HG02981 (cell line): ENCODE results near the gene P2RY14.

Source experiments
- ATAC-seq: cut with Tn5 transposase; IDR thresholded peaks from one replicate; pipeline ENCODE4 v1.9.1; 2021; ENCODE audit warnings: mild to moderate bottlenecking, moderate library complexity; ENCODE audit not compliant: unreplicated experiment

Gene P2RY14

DNA sequence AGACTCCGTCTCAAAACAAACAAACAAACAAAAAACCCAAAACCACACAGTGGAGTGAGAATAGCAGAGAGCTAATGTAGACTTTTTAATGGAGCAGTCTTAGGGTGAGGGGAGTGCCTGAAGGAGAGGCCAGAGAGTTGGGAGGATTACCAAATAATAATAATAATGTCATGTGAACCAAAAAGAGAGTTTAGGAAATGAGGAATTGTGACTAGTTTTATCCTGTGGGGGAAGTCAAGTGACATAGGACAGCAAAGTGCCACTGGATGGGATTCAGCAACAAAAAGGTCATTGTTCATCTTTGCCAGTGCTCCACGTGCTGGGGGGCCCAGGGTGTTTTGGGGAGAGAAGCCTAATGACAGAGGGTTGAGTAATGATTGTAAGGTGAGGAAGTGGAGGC lies 25.4 kb upstream of the P2RY14 start:
- no peak for ATAC-seq

DNA sequence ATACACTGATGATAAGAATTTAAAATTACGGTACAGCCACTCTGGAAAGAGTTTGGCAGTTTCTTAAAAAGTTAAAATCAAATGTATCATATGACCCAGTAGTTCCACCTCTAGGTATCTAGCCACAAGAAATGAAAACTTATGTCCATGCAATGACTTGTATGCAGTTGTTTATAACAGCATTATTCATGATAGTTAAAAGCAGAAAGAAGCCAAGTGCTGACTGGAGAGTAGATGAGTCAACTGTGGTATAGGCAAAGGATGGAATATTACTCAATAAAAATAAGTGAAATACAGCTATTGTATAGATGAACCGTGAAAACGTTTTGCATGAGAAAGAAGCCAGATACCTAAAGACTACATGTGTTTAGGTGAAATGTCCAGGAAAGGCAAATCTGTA lies 23.4 kb upstream of the P2RY14 start:
- no peak for ATAC-seq

- ATAC-seq, result no peak
Measured at GRCh38 chr3:151300539-151300938, 22.2 kb upstream of the P2RY14 start.

DNA sequence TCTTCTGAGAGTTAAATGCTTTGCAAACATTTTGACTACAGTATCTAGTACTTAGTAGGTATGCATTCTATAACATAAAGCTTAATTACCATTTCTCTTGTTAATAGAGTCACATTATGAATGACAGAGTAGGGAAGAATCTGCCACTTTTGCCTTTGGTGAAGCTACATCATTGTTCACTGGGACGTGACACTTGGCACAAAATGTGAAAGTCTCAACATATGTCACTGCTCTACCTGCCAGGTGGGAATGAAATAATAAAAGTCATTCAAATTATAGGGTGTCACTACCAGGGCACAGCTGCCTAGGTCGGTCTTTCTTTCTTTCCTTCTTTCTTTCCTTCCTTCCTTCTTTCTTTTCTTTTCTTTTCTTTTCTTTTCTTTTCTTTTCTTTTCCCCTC lies 20.7 kb upstream of the P2RY14 start:
- ATAC-seq, result no peak

GRCh38 chr3:151297429-151297828 lies 19.1 kb upstream of the P2RY14 start:
- no peak for ATAC-seq

DNA sequence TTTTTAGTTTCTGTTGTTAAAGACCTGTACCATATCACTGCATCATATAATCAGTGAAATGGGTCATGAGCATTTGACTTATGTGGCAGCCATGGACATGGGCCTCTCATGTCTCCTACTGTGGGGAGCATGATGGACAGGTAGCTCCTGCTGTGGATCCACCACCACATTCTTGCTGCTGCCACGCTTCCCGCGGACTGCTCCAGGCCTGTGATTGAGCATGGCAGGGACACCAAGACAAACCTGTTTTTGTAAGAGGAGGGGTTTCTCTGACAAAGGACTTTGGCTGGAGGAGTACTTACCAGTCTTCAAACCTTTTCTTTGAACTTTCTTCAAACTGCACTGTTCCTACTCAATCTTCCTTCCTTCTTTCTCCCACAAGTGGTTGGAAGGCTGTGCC lies 17.9 kb upstream of the P2RY14 start:
- ATAC-seq, result no peak

- ATAC-seq, result no peak
Measured at GRCh38 chr3:151293127-151293526, 14.8 kb upstream of the P2RY14 start.

- ATAC-seq, result no peak
Measured at GRCh38 chr3:151290673-151291072, 12.3 kb upstream of the P2RY14 start.

- ATAC-seq, result no peak
Measured at GRCh38 chr3:151289445-151289844, 11.1 kb upstream of the P2RY14 start.

GRCh38 chr3:151285940-151286339 lies 7.6 kb upstream of the P2RY14 start:
- no peak for ATAC-seq

GRCh38 chr3:151283907-151284461 lies 5.6 kb upstream of the P2RY14 start:
- no peak for ATAC-seq

DNA sequence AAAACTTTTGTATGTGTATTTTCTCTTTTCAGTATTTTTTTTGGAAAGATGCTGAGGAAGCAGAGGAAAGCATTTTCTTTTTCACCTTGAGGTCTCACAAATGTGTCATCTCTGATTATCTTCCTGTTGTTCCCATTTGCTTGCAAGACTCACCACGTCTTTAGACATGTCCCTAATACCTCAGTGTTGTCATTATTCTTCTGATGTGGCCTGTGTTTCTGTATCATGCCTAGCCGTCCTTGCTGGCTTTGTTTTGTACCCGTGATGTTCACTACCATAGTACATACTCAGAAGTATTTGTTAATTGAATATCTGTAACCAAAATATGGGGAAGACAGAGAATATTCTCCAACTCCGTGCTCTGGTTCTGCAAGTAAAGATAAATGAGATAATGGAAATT lies 5.0 kb upstream of the P2RY14 start:
- no peak for ATAC-seq

- ATAC-seq, result no peak
Measured at GRCh38 chr3:151282921-151283320, 4.6 kb upstream of the P2RY14 start.

GRCh38 chr3:151281671-151282324 lies 3.5 kb upstream of the P2RY14 start:
- no peak for ATAC-seq

DNA sequence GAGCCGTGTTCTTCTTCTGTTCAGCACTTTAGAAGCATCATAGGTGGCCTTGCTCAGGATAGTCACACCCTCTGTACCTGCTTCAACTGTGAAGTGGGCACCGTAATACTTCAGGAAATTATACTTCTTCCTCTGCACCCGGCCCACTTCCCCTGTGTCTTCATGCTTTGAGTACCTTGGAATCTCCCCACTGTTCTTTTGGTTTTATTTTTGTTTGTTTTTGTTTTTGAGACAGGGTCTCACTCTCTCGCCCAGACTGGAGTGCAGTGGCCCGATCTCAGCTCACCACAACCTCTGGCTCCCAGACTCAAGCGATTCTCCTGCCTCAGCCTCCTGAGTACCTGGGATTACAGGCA lies 1.7 kb downstream of the P2RY14 start:
- ATAC-seq, result peak; percentile 60

GRCh38 chr3:151276038-151276686 lies 2.2 kb downstream of the P2RY14 start:
- ATAC-seq, result peak; percentile 30

- ATAC-seq, result no peak
Measured at GRCh38 chr3:151275091-151275490, 3.3 kb downstream of the P2RY14 start.

DNA sequence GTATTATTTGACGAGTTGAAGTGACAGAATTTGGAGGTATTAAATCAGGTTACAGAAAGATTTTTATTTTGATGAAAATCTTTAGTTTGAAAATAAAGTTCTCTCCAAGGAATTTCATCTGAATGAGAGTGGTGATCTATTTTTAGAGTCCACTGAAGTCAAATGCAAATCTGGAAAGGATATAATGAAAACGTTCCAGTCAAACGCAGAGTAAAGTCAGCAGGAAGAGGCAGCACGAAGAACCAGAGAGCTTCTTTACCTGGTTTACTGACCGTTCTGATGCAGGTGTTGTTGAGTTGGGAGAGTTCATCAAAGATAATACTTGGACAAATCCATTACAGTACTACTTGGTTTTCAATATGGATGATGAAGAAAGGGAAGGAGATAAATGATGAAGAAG lies 8.7 kb downstream of the P2RY14 start:
- no peak for ATAC-seq

GRCh38 chr3:151268267-151269235 lies 9.8 kb downstream of the P2RY14 start:
- peak; percentile 52 for ATAC-seq

DNA sequence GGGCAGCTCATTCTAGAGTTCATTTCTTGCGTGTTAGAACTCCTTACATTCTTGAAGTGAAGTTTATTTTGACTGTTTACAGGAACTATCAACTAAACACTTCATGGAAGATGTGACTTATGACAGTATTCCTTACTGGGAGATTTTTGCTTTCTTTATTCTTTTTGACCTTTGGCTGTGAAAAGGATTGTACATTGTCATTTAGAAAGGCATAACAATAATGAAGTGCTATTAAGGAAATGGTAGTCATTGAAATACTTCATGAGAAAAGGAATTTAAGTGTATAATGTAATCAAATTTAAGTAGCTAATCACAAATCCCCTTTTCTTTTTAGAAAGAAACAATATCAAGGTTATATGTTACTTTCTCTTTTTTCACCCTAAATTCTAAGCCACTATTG lies 11.3 kb downstream of the P2RY14 start:
- no peak for ATAC-seq

DNA sequence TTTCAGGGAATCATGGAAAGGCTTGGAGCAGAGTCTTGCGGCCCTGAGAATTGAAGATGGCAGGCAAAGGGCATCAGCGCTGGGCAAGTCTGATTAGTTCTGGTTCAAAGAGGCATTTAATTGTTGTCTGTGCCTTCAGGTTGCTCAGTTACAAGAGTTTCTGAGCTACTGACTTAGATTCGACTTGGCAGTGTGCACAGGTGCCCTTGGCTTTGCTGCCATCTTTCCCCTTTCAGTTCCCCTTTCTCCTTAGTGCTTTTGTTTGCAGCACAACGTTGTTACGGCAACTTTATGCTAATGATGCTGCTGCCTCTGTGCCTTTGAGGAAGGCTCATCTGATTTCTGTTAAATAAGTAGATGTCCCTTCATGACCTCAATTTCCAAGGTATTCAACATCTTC lies 12.5 kb downstream of the P2RY14 start:
- ATAC-seq, result peak; percentile 96
